Activated gamma-delta T cell treated with Interleukin-2 at 50 U/mL for 16 hours (primary cell): ENCODE measurements around the gene CCL23.
A peak's percentile ranks its signal among the peaks of the same experiment; 100 is the strongest.
"Not testable (repeated sequence)": the region's sequence is repeated elsewhere in the genome, so short reads cannot be mapped to it uniquely, and the experiment has no call there.

Experiments
- DNase-seq: peaks from one replicate; pipeline ENCODE4 v3.0.0-alpha.2; 2020

The CCL23 gene

GRCh38 chr17:36002631-36003030 is 15.1 kb downstream of the CCL23 start:
- no peak for DNase-seq

DNA sequence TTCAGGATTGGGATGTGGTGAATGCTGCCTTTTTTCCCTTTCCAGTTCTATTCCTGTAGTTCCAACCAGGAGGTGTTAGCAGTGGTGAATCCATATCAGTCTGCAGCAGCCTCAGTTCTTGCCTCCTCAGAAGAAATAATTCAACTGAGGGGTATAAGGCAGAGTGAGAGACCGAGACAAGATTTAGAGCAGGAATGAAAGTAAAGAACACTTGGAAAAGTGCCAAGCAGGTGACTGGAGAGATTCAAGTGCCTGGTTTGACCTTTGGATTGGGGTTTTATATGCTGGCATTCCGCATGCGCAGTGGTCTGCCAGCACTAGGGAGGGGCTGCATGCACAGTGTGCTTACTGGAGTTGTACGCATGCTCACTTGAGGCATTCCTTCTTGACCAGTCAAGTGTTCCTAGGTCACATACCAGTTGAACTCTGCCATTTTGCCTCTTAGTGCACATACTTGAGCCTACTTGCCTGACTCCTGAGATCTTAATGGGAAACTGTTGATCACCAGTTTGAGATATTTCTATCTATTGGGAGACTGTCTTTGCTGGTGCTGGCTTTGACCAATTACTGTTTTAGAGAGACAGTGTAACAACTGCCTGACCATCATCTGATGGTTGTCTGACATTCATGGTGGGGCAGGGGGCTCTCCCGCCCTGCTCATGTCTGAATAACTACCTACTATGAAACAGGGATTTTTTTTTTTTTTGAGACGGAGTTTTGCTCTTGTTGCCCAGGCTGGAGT is 15.7 kb downstream of the CCL23 start:
- DNase-seq: no peak

DNA sequence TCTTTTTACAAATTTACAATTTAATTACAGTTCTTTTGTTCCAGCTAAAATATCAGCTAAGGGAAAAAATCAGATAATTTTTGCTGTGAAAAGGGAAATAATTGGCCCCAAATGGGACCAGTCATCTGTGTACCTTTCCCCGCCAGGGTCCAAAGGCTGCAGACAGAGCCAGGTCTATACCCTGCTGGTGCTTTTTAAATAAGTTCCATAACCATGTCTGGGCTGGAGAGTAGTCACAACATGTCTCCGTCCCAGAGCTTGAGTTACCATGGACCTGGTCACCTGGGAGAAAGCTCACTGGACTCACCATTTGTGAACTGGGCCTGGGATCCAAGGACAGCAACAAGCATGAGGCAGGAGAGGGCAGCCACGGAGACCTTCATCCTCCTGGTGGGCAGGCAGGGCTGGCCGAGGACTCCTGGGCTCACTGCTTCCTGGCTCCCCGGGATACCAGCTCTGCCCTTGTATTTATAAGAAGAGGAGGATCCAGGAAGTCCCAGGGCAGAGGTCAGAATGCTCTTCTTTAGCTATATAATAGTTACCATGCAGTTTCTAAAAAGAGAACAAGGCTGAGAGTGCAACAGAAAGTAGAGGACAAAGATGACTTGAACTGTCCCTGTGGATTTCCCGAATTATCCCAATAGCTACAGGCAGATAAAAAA is 16.5 kb downstream of the CCL23 start, which contains the start of gene CCL15:
Gene CCL15 (minus strand): TSS at position 444 of the 662 bp plus-strand sequence. CDS start 61 bp downstream, at position 383.
- DNase-seq: no peak

DNA sequence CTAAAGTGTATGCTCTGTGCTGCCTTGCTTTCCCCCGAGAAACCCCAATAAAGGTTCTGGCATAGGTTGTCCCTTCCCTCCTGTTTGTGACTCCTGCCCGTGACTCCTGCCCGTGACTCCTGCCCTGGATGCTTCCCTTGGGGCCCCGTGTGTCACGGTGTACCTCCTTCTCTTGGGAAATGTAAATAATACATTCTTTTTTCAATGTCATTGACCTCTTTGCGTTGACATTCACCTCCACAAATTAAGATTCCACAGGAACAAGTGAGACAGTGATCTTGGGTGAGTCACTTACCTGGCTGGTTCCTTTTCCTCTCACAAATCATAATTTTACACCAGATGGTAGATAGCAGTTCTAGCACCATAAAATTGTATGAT is 17.1 kb downstream of the CCL23 start:
- no peak for DNase-seq

GRCh38 chr17:35998756-35999155 is 19.0 kb downstream of the CCL23 start:
- DNase-seq: no peak

GRCh38 chr17:35998018-35998545 is 19.7 kb downstream of the CCL23 start:
- no peak for DNase-seq

- not testable (repeated sequence) for DNase-seq
Measured at GRCh38 chr17:35995346-35995745, 22.4 kb downstream of the CCL23 start.

GRCh38 chr17:35991075-35991474 is 26.7 kb downstream of the CCL23 start:
- DNase-seq: no peak

- DNase-seq: no peak
Measured at GRCh38 chr17:35988164-35988563, 29.6 kb downstream of the CCL23 start.

- no peak for DNase-seq
Measured at GRCh38 chr17:35986643-35987042, 31.1 kb downstream of the CCL23 start, which contains the start of gene CCL14. Gene CCL14 (minus strand): TSS chr17:35986729. CDS start chr17:35986649, 80 bp downstream.

- DNase-seq: no peak
Measured at GRCh38 chr17:35984140-35984539, 33.6 kb downstream of the CCL23 start.

DNA sequence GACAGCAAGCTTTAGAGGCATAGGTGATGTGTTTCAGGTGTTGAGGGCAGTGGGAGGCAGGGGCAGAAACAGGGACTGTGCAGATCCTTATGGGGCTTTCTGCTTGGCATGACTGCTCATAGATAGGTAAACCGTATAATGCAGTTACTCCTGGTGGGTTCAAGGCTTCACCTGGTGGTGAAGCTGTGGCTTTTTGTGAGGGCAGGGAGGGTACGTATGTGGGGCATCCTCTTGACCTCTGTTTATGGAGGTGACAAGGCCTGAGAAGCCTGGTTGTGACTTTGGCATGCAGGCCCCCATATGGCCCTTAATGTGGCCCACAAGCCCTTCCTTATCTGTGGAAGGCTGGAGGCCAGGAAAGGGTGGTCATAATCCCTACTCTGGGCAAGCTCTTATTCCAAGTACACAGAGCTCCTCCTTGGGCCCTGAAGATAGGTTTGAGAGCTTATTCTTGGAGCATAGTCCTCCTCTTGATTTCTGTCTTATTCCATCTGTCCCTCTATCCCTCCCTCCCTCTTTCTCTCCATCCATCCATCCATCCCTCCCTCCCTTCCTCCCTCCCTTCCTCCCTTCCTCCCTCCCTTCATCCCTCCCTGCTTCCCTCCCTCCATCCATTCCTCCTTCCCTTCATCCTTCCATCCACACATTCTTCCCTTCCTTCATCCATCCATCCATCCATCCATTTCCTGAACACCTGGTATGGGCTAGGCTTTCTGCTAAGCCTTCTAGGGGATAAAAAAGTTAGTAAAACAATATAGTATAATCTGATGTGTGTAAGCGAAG is 35.2 kb downstream of the CCL23 start:
- no peak for DNase-seq

GRCh38 chr17:35981908-35982330 is 35.9 kb downstream of the CCL23 start:
- DNase-seq: no peak

- DNase-seq: no peak
Measured at GRCh38 chr17:35981246-35981645, 36.5 kb downstream of the CCL23 start, which contains the start of gene CCL16. Gene CCL16 (minus strand): TSS chr17:35981497. CDS start chr17:35981420, 77 bp downstream.

DNA sequence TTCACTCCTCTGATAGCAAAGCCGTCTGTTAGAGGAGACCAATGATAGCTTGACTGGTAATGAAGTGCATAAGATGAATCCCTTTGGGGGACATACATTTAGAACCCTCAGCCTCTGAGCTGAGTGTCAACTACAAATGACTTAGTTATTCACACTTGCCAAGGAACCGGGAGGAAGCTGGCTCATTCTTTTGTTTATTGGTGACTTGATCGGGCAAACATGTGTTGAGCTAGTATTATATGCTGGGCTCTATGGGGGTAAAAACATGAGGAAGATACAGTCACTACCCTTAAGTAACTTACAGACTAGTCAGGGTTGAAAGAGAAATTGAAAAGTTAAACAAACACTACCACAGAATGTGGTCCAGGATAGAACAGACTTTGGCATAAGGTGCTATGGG is 39.4 kb downstream of the CCL23 start:
- DNase-seq: no peak

DNA sequence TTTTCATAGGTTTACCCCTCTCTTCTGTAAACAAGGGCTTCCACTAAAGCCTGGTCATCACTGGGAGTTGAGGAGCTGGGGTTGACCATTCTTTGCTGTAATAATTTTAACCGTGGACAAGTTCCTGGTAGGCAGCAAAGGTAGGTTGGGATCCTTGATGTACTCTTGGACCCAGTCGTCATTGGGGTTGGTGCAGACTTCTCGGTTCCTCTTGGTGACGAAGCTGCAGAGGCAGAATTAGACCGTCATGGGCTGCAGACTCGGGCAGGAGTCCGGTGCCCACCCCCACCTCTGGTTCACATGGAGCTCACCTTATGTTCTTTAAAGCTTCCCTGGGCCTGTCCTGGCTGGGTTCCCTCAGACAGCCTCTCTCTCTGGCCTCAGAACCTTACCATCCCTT is 40.3 kb downstream of the CCL23 start:
- DNase-seq: no peak

- no peak for DNase-seq
Measured at GRCh38 chr17:35973333-35974260, 44.2 kb downstream of the CCL23 start.

DNA sequence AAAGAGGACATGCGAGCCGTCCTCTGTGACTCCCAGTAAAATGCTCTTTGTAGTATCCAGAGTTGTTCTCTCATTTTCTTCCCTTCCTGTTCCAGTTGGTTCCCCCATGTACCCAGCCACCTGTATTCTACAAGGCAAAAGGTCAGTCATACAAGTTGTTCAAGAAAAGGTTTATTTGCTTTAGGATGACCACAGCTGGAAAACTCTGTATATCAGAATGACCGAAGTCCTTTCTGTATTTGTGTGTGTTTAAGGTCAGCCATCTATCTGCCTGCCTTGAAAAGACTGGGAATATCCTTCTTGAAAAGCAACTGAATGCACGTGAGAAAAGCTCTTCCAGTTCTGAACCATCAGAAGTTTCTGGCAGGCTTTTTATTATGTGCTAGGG is 44.8 kb downstream of the CCL23 start:
- no peak for DNase-seq

DNA sequence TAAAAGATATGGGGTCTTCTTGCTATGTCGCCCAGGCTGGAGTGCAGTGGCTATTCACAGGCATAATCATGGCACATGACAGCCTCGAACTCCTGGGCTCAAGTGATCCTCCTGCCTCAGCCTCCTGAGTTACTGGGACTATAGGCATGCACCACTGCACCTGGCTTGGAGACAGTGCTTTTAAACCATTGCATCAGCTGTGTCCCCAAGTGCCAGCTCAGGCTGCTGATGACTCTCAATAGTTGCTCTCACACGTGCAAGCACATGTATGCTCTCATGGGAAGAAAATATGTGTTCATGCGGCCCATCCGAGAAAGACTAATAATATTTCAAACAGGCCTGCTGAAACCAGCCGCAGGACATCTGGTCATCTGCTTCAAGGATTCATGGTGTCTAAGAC is 45.2 kb downstream of the CCL23 start:
- no peak for DNase-seq

DNA sequence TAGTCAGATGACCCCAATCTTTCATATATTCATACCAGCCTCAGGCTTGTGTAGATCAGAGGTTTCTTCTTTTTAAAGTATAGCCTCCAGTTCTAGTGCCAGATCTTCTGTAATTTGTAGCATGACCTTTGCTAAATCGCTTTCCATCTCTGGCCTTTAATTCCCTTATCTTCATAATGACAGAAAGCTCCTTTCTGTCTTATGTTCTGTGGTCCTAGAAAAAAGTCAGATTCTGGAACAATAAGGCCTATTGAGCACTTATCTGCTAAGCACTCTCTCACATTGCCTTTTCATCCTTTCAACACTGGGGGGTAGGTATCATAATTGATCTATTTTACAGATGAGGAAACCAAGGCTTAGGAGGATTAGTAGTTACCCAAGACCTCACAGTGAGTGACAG is 45.7 kb downstream of the CCL23 start:
- no peak for DNase-seq

DNA sequence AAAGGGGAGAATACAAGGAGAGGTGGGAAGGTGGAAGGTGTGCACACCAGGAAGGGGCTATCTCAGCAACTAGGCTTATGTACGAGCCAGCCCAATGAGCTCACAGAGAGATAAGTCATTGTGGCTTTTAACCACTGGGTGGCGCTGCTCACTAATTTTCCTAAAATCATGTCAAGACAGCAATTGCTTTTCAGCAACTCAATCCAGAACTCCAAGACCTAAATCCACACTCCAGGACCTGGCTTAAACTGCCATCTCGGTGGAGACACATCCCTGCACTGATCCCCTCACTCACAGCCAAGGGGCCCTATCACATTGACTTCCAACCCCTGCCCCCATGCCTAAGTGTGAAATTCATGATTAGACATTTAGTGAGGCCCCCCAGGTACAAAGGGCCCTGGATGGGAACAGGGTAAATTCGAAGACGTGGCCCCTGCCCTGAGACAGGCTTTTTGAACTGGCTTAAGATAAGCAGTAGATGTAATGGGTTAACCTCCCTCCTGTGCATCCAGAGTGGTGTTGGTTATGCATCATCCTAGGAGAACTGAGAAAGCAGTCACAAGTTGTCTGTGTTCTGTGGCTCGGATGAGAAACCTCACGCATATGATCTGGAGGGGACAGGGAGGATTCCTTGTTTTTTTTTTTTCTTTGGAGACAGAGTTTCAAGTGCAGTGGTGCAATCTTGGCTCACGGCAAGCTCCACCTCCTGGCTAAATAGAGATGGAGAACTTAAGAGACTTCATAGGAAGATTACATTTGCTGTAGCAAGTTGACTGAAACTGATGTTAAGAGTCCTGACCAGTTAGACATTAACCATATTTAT is 48.0 kb downstream of the CCL23 start:
- peak; percentile 81 for DNase-seq
